ENCODE measurements around the gene SPZ1. TPM values are rescaled to one million over a fixed set of nuclear protein-coding genes. Genes with fewer than 3 reads are reported as not detected.
A peak's percentile ranks its signal among the peaks of the same experiment; 100 is the strongest.

SPZ1 gene
- total RNA-seq, 1 donor from 2014 or later = not detected

DNA sequence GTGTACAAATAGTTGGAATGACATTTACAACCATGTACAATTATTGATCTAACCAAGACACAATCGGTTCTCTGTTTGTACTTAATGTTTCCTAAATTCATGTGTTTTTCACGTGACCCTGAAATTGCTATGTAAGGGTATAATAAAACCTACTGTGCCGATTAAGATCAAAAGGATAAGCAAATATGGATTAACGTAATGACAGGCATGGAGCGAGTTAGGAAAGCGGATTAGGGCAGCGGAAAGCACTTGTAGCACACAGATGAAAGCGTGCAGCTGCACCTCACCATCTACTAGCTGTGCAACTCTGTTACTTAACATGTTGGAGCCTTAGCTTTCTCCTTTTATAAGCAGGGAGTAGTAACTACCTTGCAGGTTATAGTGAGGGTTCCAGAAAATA, 49.7 kb downstream of the SPZ1 start:
- H3K9me3 Mint-ChIP-seq = peaks cover 5% of the 10 kb centered on the region
- TF ChIP-seq EZH2 (IDR thresholded peaks at IDR 0.05) (no peak), EZH2phosphoT487 (IDR thresholded peaks at IDR 0.05) (no peak)
- TF ChIP-seq, protein P1, sequence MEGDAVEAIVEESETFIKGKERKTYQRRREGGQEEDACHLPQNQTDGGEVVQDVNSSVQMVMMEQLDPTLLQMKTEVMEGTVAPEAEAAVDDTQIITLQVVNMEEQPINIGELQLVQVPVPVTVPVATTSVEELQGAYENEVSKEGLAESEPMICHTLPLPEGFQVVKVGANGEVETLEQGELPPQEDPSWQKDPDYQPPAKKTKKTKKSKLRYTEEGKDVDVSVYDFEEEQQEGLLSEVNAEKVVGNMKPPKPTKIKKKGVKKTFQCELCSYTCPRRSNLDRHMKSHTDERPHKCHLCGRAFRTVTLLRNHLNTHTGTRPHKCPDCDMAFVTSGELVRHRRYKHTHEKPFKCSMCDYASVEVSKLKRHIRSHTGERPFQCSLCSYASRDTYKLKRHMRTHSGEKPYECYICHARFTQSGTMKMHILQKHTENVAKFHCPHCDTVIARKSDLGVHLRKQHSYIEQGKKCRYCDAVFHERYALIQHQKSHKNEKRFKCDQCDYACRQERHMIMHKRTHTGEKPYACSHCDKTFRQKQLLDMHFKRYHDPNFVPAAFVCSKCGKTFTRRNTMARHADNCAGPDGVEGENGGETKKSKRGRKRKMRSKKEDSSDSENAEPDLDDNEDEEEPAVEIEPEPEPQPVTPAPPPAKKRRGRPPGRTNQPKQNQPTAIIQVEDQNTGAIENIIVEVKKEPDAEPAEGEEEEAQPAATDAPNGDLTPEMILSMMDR (IDR thresholded peaks at IDR 0.05) = no peak

DNA sequence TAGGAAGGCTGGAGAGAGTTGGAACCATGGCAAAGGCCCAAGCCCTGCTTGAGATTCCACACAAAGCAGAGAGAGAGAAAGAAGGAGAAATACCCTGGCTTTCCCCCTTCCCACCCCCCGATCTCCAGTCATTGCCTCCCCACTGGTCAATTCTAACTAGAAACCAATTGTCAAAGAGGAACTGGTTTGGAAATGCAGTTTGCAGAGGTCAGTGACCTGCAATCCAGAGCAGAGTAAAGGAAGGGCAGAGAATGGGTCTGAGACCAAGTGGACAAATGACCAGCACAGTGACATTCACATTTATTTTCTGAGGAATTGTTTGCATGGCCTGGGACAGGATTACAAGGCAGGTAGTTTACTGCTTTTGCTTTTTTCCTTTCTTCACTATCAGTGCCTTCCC, 50.6 kb downstream of the SPZ1 start:
- H2AFZ ChIP-seq (replicated peaks) = peak overlapping the region; percentile 91
- H3K4me2 ChIP-seq = peak overlapping the region; percentile 7
- H3K27ac Mint-ChIP-seq = peak overlapping the region; percentile 98
- no peak overlapping the region for H3K4me3 Mint-ChIP-seq
- H3K36me3 ChIP-seq = no peaks in the 10 kb centered on the region
- peaks cover 25% of the 10 kb centered on the region for H3K4me1 Mint-ChIP-seq
- H3K27ac ChIP-seq = peak overlapping the region; percentile 91
- H4K20me1 ChIP-seq (ENCODE audit: low read depth) = no peaks in the 10 kb centered on the region
- no peaks in the 10 kb centered on the region for H3K27me3 ChIP-seq
- TF ChIP-seq EZH2phosphoT487 (IDR thresholded peaks at IDR 0.05) = no peak
- no peak for TF ChIP-seq EZH2 (IDR thresholded peaks at IDR 0.05)
- TF ChIP-seq, protein P1 (IDR thresholded peaks at IDR 0.05) = no peak
- no peaks in the 10 kb centered on the region for H3K9me3 ChIP-seq (ENCODE audit: low read depth)
- H3K9ac ChIP-seq = no peak overlapping the region
- H3F3A ChIP-seq (ENCODE audit: low read depth) = peaks cover 19% of the 10 kb centered on the region
- H3K4me1 ChIP-seq = peaks cover 32% of the 10 kb centered on the region
- H3K27me3 Mint-ChIP-seq (ENCODE audit: insufficient read depth, low read depth) = peaks cover 2% of the 10 kb centered on the region
- no peak overlapping the region for H3K4me3 ChIP-seq
- H3K79me2 ChIP-seq (ENCODE audit: low read depth) = no peaks in the 10 kb centered on the region
- peaks cover 5% of the 10 kb centered on the region for H3K9me3 Mint-ChIP-seq
- peak; percentile 23 for DNase-seq (ENCODE audit: low spot score)
- H3K36me3 Mint-ChIP-seq = no peaks in the 10 kb centered on the region

More for the DNA sequence above, 49.7 kb downstream of the SPZ1 start:
- peaks cover 5% of the 10 kb centered on the region for H3K27me3 Mint-ChIP-seq (ENCODE audit: insufficient read depth, low read depth)
- H3K4me1 Mint-ChIP-seq = peaks cover 25% of the 10 kb centered on the region
- H3K36me3 Mint-ChIP-seq = no peaks in the 10 kb centered on the region
- Histone ChIP-seq H3K4me1 (peaks cover 32% of the 10 kb centered on the region), H3K27me3 (no peaks in the 10 kb centered on the region), H3K4me3 (no peak overlapping the region), H3K79me2 (ENCODE audit: low read depth) (no peaks in the 10 kb centered on the region), H2AFZ (replicated peaks) (peak overlapping the region; percentile 58), H3K27ac (peak overlapping the region; percentile 91), H3K36me3 (no peaks in the 10 kb centered on the region), H3F3A (ENCODE audit: low read depth) (peaks cover 19% of the 10 kb centered on the region), H4K20me1 (ENCODE audit: low read depth) (no peaks in the 10 kb centered on the region), H3K9me3 (ENCODE audit: low read depth) (no peaks in the 10 kb centered on the region), H3K9ac (no peak overlapping the region), H3K4me2 (peak overlapping the region; percentile 51)
- DNase-seq (ENCODE audit: low spot score) = no peak
- peak overlapping the region; percentile 58 for H3K27ac Mint-ChIP-seq
- no peak overlapping the region for H3K4me3 Mint-ChIP-seq

Small RNA genes within 50 kb of the gene (small RNA-seq; reads per million reads assigned to genes)
- not detected for gene AC026410.2
- gene RF00322 = not detected
- not detected for gene RNU6-211P

Other genes with a start within 250 kb of the SPZ1 start
- gene SERINC5, start 64.0 kb upstream of the SPZ1 start, total RNA-seq (ENCODE audit: low replicate concordance) = 105 and 126 TPM in 2 replicates
- gene ZFYVE16, start 88.1 kb downstream of the SPZ1 start, total RNA-seq (ENCODE audit: low replicate concordance) = 58.1 and 113 TPM in 2 replicates
- gene FAM151B, start 168.1 kb downstream of the SPZ1 start, total RNA-seq (ENCODE audit: low replicate concordance) = 2.8 and 3.9 TPM in 2 replicates

Data from neural progenitor cell (in vitro differentiated cells).